Measurements from ENCODE around the gene GDPD1. TPM values are rescaled to one million over a fixed set of nuclear protein-coding genes. Genes with fewer than 3 reads are reported as not detected.

Gene GDPD1
- total and polyA plus RNA-seq, 9 of the 15 experiments (the other 6 are each of a cell fraction or from before 2014, with no cell fraction given), result 5.7 to 15.2 (median 9.3) TPM

GRCh38 chr17:59260722-59261121, 40.4 kb downstream of the GDPD1 start (continued):
- TF ChIP-seq REST (IDR thresholded peaks at IDR 0.05; ENCODE audit: borderline replicate concordance) (no peak), REST (CRISPR knock-in tag; IDR thresholded peaks at IDR 0.05; ENCODE audit: low read depth) (no peak), TCF3 (CRISPR knock-in tag; IDR thresholded peaks at IDR 0.05) (no peak), PHB2 (IDR thresholded peaks at IDR 0.05; ENCODE audit: low read depth) (no peak), ZKSCAN1 (IDR thresholded peaks at IDR 0.05; ENCODE audit: low read depth, low read length) (no peak), C11orf30 (IDR thresholded peaks at IDR 0.05; ENCODE audit: low read depth) (peak; percentile 83), RNF219 (CRISPR knock-in tag; IDR thresholded peaks at IDR 0.05) (no peak), FOXA1 (IDR thresholded peaks at IDR 0.05; ENCODE audit: borderline replicate concordance) (no peak), ZNF134 (CRISPR knock-in tag; conservative IDR thresholded peaks at IDR 0.05) (no peak), MAFF (IDR thresholded peaks at IDR 0.05; ENCODE audit: low read length) (peak; percentile 61; the same call in 1 of the 2 replicates), BCL6 (CRISPR knock-in tag; IDR thresholded peaks at IDR 0.05) (no peak)

All from K562 (cell line).